HepG2 (cell line): ENCODE data around the gene MT1F. TPM values are rescaled to one million over a fixed set of nuclear protein-coding genes. Genes with fewer than 3 reads are reported as not detected.
A peak's percentile ranks its signal among the peaks of the same experiment; 100 is the strongest.

Experiments used
- ATAC-seq: fragments of 200-7000 bp; cut with Tn5 transposase; 3 replicates; pipeline ENCODE4 v1.9.1; 2020; ENCODE audit warnings: mild to moderate bottlenecking, moderate library complexity
- BruUV-seq: library from RNA; stranded (reverse); fragments of 400-500 nt; replicated peaks from 2 replicates; lab custom pipeline; 2021; lab: Mats Ljungman, UMichigan
- CTCF ChIA-PET: fragments of 300-600 bp; formaldehyde crosslinking; extraction: SDS; loops from one replicate; lab custom pipeline; 2021; ENCODE audit warnings: low total read pairs, inconsistent platforms, low intra/inter-chr PET ratio; lab: Yijun Ruan, JAX
- POLR2A ChIA-PET: fragments of 350-600 bp; sonication (Branson Sonifier 250); formaldehyde crosslinking; loops from one replicate; lab custom pipeline; 2020; ENCODE audit warnings: antibody characterized with exemption, inconsistent platforms; lab: Yijun Ruan, JAX
- DNase-seq: peaks from one replicate; pipeline ENCODE4 v3.0.0-alpha.2; 2015; ENCODE audit warnings: low spot score
- FAIRE-seq: peaks from 3 replicates; lab custom pipeline; 2011; peaks lifted over from hg19 to GRCh38; lab: Jason Lieb, UNC
- H2AFZ ChIP-seq: one replicate; pipeline ENCODE4 v1.6.1; 2011; ENCODE audit warnings: low read length, inconsistent platforms
- H3K27ac ChIP-seq: fragments of 300-600 bp; 3 replicates; pipeline ENCODE4 v1.8.0; 2011; ENCODE audit warnings: mixed run types, mild to moderate bottlenecking, mixed read lengths, low read length, inconsistent platforms; ENCODE audit not compliant: insufficient read depth; ENCODE audit errors: extremely low read length
- H3K27me3 ChIP-seq, 2 experiments: fragments of 200-600 bp in 1 of 2; 2 replicates in 1 of 2; 3 replicates in 1 of 2; pipeline versions ENCODE4 v1.6.0 to v1.8.0; 2011; ENCODE audit warnings: low read length in 2 of 2, mild to moderate bottlenecking in 2 of 2, moderate library complexity in 2 of 2, inconsistent platforms in 1 of 2; ENCODE audit not compliant: insufficient read depth in 2 of 2, control insufficient read depth in 1 of 2
- H3K36me3 ChIP-seq, 2 experiments: fragments of 200-600 bp in 1 of 2; replicated peaks in 1 of 2; 2 replicates in 1 of 2; 3 replicates in 1 of 2; pipeline versions ENCODE4 v1.5.1 to v1.8.0; 2011; ENCODE audit warnings: low read length in 2 of 2, inconsistent platforms in 1 of 2; ENCODE audit not compliant: insufficient read depth in 2 of 2, control insufficient read depth in 1 of 2
- H3K4me1 ChIP-seq: 2 replicates; pipeline ENCODE4 v1.5.1; 2012; ENCODE audit warnings: low read length, inconsistent platforms; ENCODE audit not compliant: insufficient read depth
- H3K4me2 ChIP-seq: 2 replicates; pipeline ENCODE4 v1.6.0; 2011; ENCODE audit warnings: low read depth, low read length, inconsistent platforms
- H3K4me3 ChIP-seq, 3 experiments: fragments of 200-600 bp in 1 of 3; sonication (generic), shearing (Covaris generic) in 1 of 3; replicated peaks in 1 of 3; 2 replicates each; pipeline ENCODE4 v1.5.1; 2011 to 2016; ENCODE audit warnings: low read length in 3 of 3, inconsistent platforms in 2 of 3, low read depth in 2 of 3, mild to moderate bottlenecking in 2 of 3, control low read depth in 1 of 3, mixed read lengths in 1 of 3; ENCODE audit not compliant: insufficient read depth in 1 of 3
- H3K79me2 ChIP-seq: one replicate; pipeline ENCODE4 v1.6.1; 2011; ENCODE audit warnings: low read length, inconsistent platforms; ENCODE audit not compliant: insufficient read depth
- H3K9ac ChIP-seq: 2 replicates; pipeline ENCODE4 v1.6.0; 2011; ENCODE audit warnings: mild to moderate bottlenecking, low read depth, low read length, inconsistent platforms; ENCODE audit not compliant: insufficient read depth
- H3K9me3 ChIP-seq: 2 replicates; pipeline ENCODE4 v1.5.1; 2012; ENCODE audit warnings: mild to moderate bottlenecking, low read length
- H4K20me1 ChIP-seq: 2 replicates; pipeline ENCODE4 v1.6.0; 2011; ENCODE audit warnings: inconsistent platforms, mild to moderate bottlenecking, low read length, moderate library complexity; ENCODE audit not compliant: insufficient read depth
- MTERF4 ChIP-seq: sonication (generic); formaldehyde crosslinking; IDR thresholded peaks from 2 replicates; pipeline ENCODE4 v1.8.0; 2023; ENCODE audit warnings: mild to moderate bottlenecking, missing genetic modification reagents
- NRL ChIP-seq: sonication (generic); formaldehyde crosslinking; IDR thresholded peaks from 2 replicates; pipeline ENCODE4 v1.5.0; 2020; ENCODE audit warnings: missing genetic modification reagents, mild to moderate bottlenecking, moderate library complexity, borderline replicate concordance
- YEATS2 ChIP-seq: sonication (generic); formaldehyde crosslinking; IDR thresholded peaks from 2 replicates; pipeline ENCODE4 v1.4.0; 2020; ENCODE audit warnings: missing genetic modification reagents, borderline replicate concordance
- ZFP90 ChIP-seq: sonication (generic); formaldehyde crosslinking; IDR thresholded peaks from 2 replicates; pipeline ENCODE4 v1.8.0; 2022; ENCODE audit warnings: missing genetic modification reagents, mild to moderate bottlenecking, inconsistent platforms, borderline replicate concordance
- ZNF30 ChIP-seq: sonication (generic); formaldehyde crosslinking; IDR thresholded peaks from 2 replicates; pipeline ENCODE4 v1.5.0; 2020; ENCODE audit warnings: mild to moderate bottlenecking, missing genetic modification reagents
- ZNF326 ChIP-seq: sonication (generic); formaldehyde crosslinking; IDR thresholded peaks from 2 replicates; pipeline ENCODE4 v1.4.0; 2020; ENCODE audit warnings: missing genetic modification reagents, borderline replicate concordance
- ZNF597 ChIP-seq: sonication (generic); formaldehyde crosslinking; IDR thresholded peaks from 2 replicates; pipeline ENCODE4 v1.5.0; 2020; ENCODE audit warnings: missing genetic modification reagents
- ZNF619 ChIP-seq: sonication (generic); formaldehyde crosslinking; IDR thresholded peaks from 2 replicates; pipeline ENCODE4 v1.4.0; 2020; ENCODE audit warnings: mild to moderate bottlenecking, missing genetic modification reagents
- WGBS: methylation state at CpG from one replicate; pipeline ENCODE4 v1.1.6; 2017; ENCODE audit warnings: low lambda C conversion rate; 5-methylcytosine and 5-hydroxymethylcytosine counted together
- in situ Hi-C: cut with HindIII; loops from 2 replicates; pipeline ENCODE4 v1.10.0; 2017; ENCODE audit warnings: low pct_unique_long_range_greater_than_20kb; ENCODE audit not compliant: extremely low pct_ligation_motif_present
- intact Hi-C: fragments of 100-400 bp; cut with micrococcal nuclease; formaldehyde crosslinking; loops from one replicate; pipeline ENCODE4 v1.10.0; 2022; ENCODE audit not compliant: unreplicated experiment
- polyA plus RNA-seq, 8 experiments: library from polyadenylated mRNA; depleted of rRNA in 3 of 8; stranded (reverse) in 7 of 8; unstranded in 1 of 8; fragments of >200 nt; fragmentation: Illumina TruSeq in 4 of 8; extraction: Trizol in 4 of 8; gene quantifications; 2 replicates each; pipeline versions ENCODE4 v1.2.1 to v1.2.3, GENCODE V29; 2011 to 2016; ENCODE audit warnings: low read depth in 4 of 8, missing spikeins in 1 of 8, mixed read lengths in 1 of 8; ENCODE audit not compliant: insufficient read depth in 1 of 8
- total RNA-seq, 5 experiments: library from RNA; depleted of rRNA; stranded (reverse); fragments of >200 nt; fragmentation: Illumina TruSeq; extraction: Trizol; gene quantifications; 2 replicates each; pipeline ENCODE4 v1.2.3, GENCODE V29; 2016; ENCODE audit warnings: low read depth in 1 of 5

MT1F gene
- total and polyA plus RNA-seq, 2 of the 13 experiments (the other 11 are each of a cell fraction or from before 2014, with no cell fraction given), result 1.9 to 169 TPM

GRCh38 chr16:56669005-56669839 lies 11.5 kb downstream of the MT1F start, which contains the start of gene MT1H:
Gene MT1H (plus strand): TSS chr16:56669814. CDS start chr16:56669885, 71 bp downstream.
- DNase-seq, result no peak
- Histone ChIP-seq H3K4me1 (peaks cover 27% of the 10 kb centered on the region), H4K20me1 (no peaks in the 10 kb centered on the region), H2AFZ (no peak within 1 kb of the TSS), H3K79me2 (no peaks in the 10 kb centered on the region), H3K9me3 (no peaks in the 10 kb centered on the region), H3K4me3 (no peak within 1 kb of the TSS), H3K36me3 (no peaks in the 10 kb centered on the region), H3K9ac (no peak within 1 kb of the TSS), H3K4me2 (no peak within 1 kb of the TSS), H3K27ac (no peak within 1 kb of the TSS), H3K27me3 (peaks cover 7 to 43% of the 10 kb centered on the region in 2 experiments)
- POLR2A ChIA-PET, result no interaction called here
- ATAC-seq, result no peak
- in situ Hi-C loops (no loop called here), intact Hi-C loops (no loop called here)
- BruUV-seq, result no TSS peak
- CTCF ChIA-PET, result no interaction called here
- no peak for FAIRE-seq
- WGBS, result 66% methylated on average over 33 of the region's 38 CpGs
- TF ChIP-seq ZNF326 (CRISPR knock-in tag), result no peak
- TF ChIP-seq ZFP90 (CRISPR knock-in tag), result no peak
- TF ChIP-seq NRL (CRISPR knock-in tag), result 0 out of 2 replicates have a peak, but pooled peaks have one; percentile 16
- peak; percentile 49; the same call in 1 of the 2 replicates for TF ChIP-seq ZNF30 (CRISPR knock-in tag)
- TF ChIP-seq YEATS2 (CRISPR knock-in tag), result no peak
- TF ChIP-seq ZNF619 (CRISPR knock-in tag), result no peak
- no peak for TF ChIP-seq MTERF4
- no peak for TF ChIP-seq ZNF597 (CRISPR knock-in tag)
